IMR-90 (cell line): ENCODE results near the gene CCDC194. TPM values are rescaled to one million over a fixed set of nuclear protein-coding genes. Genes with fewer than 3 reads are reported as not detected.

Experiments
- ATAC-seq: fragments of 200-7000 bp; cut with Tn5 transposase; 2 replicates; pipeline ENCODE4 v1.9.1; 2020; ENCODE audit warnings: low read depth, mild to moderate bottlenecking, moderate library complexity
- BruUV-seq: library from RNA; stranded (reverse); fragments of 400-500 nt; replicated peaks from 2 replicates; lab custom pipeline; 2021; lab: Mats Ljungman, UMichigan
- CTCF ChIA-PET: fragments of 300-600 bp; formaldehyde crosslinking; extraction: SDS; loops from one replicate; lab custom pipeline; 2021; ENCODE audit warnings: antibody characterized with exemption; lab: Yijun Ruan, JAX
- POLR2A ChIA-PET: fragments of 300-600 bp; sonication (Branson Sonifier 250); formaldehyde crosslinking; loops from one replicate; lab custom pipeline; 2022; ENCODE audit warnings: antibody characterized with exemption; ENCODE audit not compliant: unreplicated experiment; lab: Charles Lee
- DNase-seq: peaks from one replicate; pipeline ENCODE4 v3.0.0; 2013
- H2AFZ ChIP-seq: replicated peaks from 2 replicates; pipeline ENCODE3; 2013; ENCODE audit warnings: low read length, mild to moderate bottlenecking; ENCODE audit not compliant: poor library complexity
- H2AK5ac ChIP-seq: 2 replicates; pipeline ENCODE4 v1.6.1; 2013; ENCODE audit warnings: low read depth, low read length, inconsistent platforms
- H2AK9ac ChIP-seq: replicated peaks from 2 replicates; pipeline ENCODE3; 2013; ENCODE audit warnings: mild to moderate bottlenecking, low read depth, low read length, moderate library complexity; ENCODE audit not compliant: poor library complexity
- H2BK120ac ChIP-seq: 2 replicates; pipeline ENCODE4 v1.6.1; 2013; ENCODE audit warnings: low read depth, low read length, inconsistent platforms
- H2BK15ac ChIP-seq: 3 replicates; pipeline ENCODE4 v1.6.1; 2013; ENCODE audit warnings: low read depth, low read length, inconsistent platforms
- H2BK20ac ChIP-seq: 2 replicates; pipeline ENCODE4 v1.6.1; 2013; ENCODE audit warnings: low read depth, mild to moderate bottlenecking, inconsistent platforms, low read length, moderate library complexity
- H2BK5ac ChIP-seq: 2 replicates; pipeline ENCODE4 v1.6.1; 2013; ENCODE audit warnings: mild to moderate bottlenecking, low read depth, low read length, inconsistent platforms; ENCODE audit not compliant: poor library complexity, severe bottlenecking
- H3K14ac ChIP-seq: replicated peaks from 2 replicates; pipeline ENCODE4 v1.6.1; 2013; ENCODE audit warnings: low read depth, low read length, inconsistent platforms
- H3K18ac ChIP-seq: 2 replicates; pipeline ENCODE4 v1.6.1; 2013; ENCODE audit warnings: low read depth, low read length, control low read depth
- H3K23ac ChIP-seq: 2 replicates; pipeline ENCODE4 v1.6.1; 2013; ENCODE audit warnings: low read depth, low read length, inconsistent platforms
- H3K27ac ChIP-seq: 2 replicates; pipeline ENCODE4 v1.5.1; 2013; ENCODE audit warnings: mild to moderate bottlenecking, control low read depth, low read length; ENCODE audit not compliant: insufficient read depth
- H3K27me3 ChIP-seq: 2 replicates; pipeline ENCODE4 v1.6.1; 2013; ENCODE audit warnings: low read length; ENCODE audit not compliant: control insufficient read depth, insufficient read depth
- H3K36me3 ChIP-seq: 2 replicates; pipeline ENCODE4 v1.6.1; 2013; ENCODE audit warnings: low read length, mixed read lengths; ENCODE audit not compliant: control insufficient read depth, insufficient read depth
- H3K4ac ChIP-seq: 2 replicates; pipeline ENCODE4 v1.6.1; 2013; ENCODE audit warnings: low read depth, low read length, inconsistent platforms
- H3K4me1 ChIP-seq: 2 replicates; pipeline ENCODE4 v1.6.1; 2013; ENCODE audit warnings: low read length, mixed read lengths; ENCODE audit not compliant: control insufficient read depth, insufficient read depth
- H3K4me2 ChIP-seq: 2 replicates; pipeline ENCODE4 v1.6.1; 2013; ENCODE audit warnings: low read depth, mild to moderate bottlenecking, control low read depth, low read length, moderate library complexity
- H3K4me3 ChIP-seq: 2 replicates; pipeline ENCODE4 v1.5.1; 2013; ENCODE audit warnings: low read depth, mild to moderate bottlenecking, control low read depth, low read length, moderate library complexity; ENCODE audit not compliant: insufficient read depth
- H3K56ac ChIP-seq: 2 replicates; pipeline ENCODE4 v1.6.1; 2013; ENCODE audit warnings: low read length, inconsistent platforms; ENCODE audit not compliant: insufficient read depth; ENCODE audit errors: extremely low read depth
- H3K79me1 ChIP-seq, 2 experiments: 2 replicates each; pipeline ENCODE4 v1.6.1; 2013; ENCODE audit warnings: low read length in 2 of 2, inconsistent platforms in 1 of 2, low read depth in 1 of 2
- H3K9ac ChIP-seq: 2 replicates; pipeline ENCODE4 v1.6.1; 2013; ENCODE audit warnings: low read depth, low read length, control low read depth
- H3K9me1 ChIP-seq: 2 replicates; pipeline ENCODE4 v1.6.1; 2013; ENCODE audit warnings: low read length, inconsistent platforms; ENCODE audit not compliant: insufficient read depth
- H3K9me3 ChIP-seq: 2 replicates; pipeline ENCODE4 v1.6.1; 2013; ENCODE audit warnings: low read length; ENCODE audit not compliant: control insufficient read depth, insufficient read depth
- H4K20me1 ChIP-seq: 2 replicates; pipeline ENCODE4 v1.6.1; 2013; ENCODE audit warnings: low read length, inconsistent platforms; ENCODE audit not compliant: insufficient read depth
- H4K5ac ChIP-seq: 2 replicates; pipeline ENCODE4 v1.6.1; 2013; ENCODE audit warnings: mild to moderate bottlenecking, low read depth, low read length, control low read depth
- H4K8ac ChIP-seq, 2 experiments: 2 replicates each; pipeline ENCODE4 v1.6.1; 2013; ENCODE audit warnings: low read depth in 2 of 2, low read length in 2 of 2, control low read depth in 1 of 2, inconsistent platforms in 1 of 2
- H4K91ac ChIP-seq: 2 replicates; pipeline ENCODE4 v1.6.1; 2013; ENCODE audit warnings: low read depth, low read length, inconsistent platforms; ENCODE audit not compliant: insufficient read depth
- BHLHE40 ChIP-seq: fragments of 150-350 bp; IDR thresholded peaks from 2 replicates; pipeline ENCODE4 v1.6.1; 2016; ENCODE audit warnings: mild to moderate bottlenecking, low read depth, low read length
- CEBPB ChIP-seq: IDR thresholded peaks from 2 replicates; pipeline ENCODE4 v1.6.1; 2012; ENCODE audit warnings: low read depth, low read length, improper control_type of control experiment
- CHD1 ChIP-seq: IDR thresholded peaks from 2 replicates; pipeline ENCODE4 v1.6.1; 2012; ENCODE audit warnings: low read depth, low read length, improper control_type of control experiment
- ELK1 ChIP-seq: fragments of 150-350 bp; IDR thresholded peaks from 2 replicates; pipeline ENCODE4 v1.6.1; 2016; ENCODE audit warnings: low read depth, mild to moderate bottlenecking, low read length, moderate library complexity, borderline replicate concordance
- MAFK ChIP-seq: IDR thresholded peaks from 2 replicates; pipeline ENCODE4 v1.6.1; 2012; ENCODE audit warnings: low read depth, low read length, improper control_type of control experiment
- POLR2A ChIP-seq: IDR thresholded peaks from 2 replicates; pipeline ENCODE4 v1.6.1; 2012; ENCODE audit warnings: mild to moderate bottlenecking, low read depth, low read length
- RAD21 ChIP-seq: IDR thresholded peaks from 2 replicates; pipeline ENCODE4 v1.6.1; 2012; ENCODE audit warnings: low read length, improper control_type of control experiment
- RCOR1 ChIP-seq: IDR thresholded peaks from 2 replicates; pipeline ENCODE4 v1.6.1; 2012; ENCODE audit warnings: mild to moderate bottlenecking, low read length, improper control_type of control experiment; ENCODE audit not compliant: insufficient replicate concordance
- SMC3 ChIP-seq: fragments of 150-350 bp; IDR thresholded peaks from 2 replicates; pipeline ENCODE4 v1.6.1; 2016; ENCODE audit warnings: low read depth, mild to moderate bottlenecking, antibody characterized with exemption, low read length, moderate library complexity
- USF2 ChIP-seq: fragments of 150-350 bp; IDR thresholded peaks from 2 replicates; pipeline ENCODE4 v1.6.1; 2017; ENCODE audit warnings: mild to moderate bottlenecking, antibody characterized with exemption, low read length, low read depth
- WGBS, 2 experiments: methylation state at CpG; one replicate each; pipeline versions ENCODE4 v1.1.5 to v1.1.7; 2013; ENCODE audit warnings: missing lambda C conversion rate in 2 of 2; ENCODE audit not compliant: insufficient read length in 1 of 2; ENCODE audit errors: extremely low coverage in 2 of 2; 5-methylcytosine and 5-hydroxymethylcytosine counted together
- dilution Hi-C: fragments of 300-500 bp; cut with HindIII; formaldehyde crosslinking; loops from one replicate; pipeline ENCODE4 v1.14.3; 2018; ENCODE audit warnings: low sequenced_read_pairs; ENCODE audit not compliant: unreplicated experiment
- in situ Hi-C: fragments of 300-500 bp; cut with MboI; formaldehyde crosslinking; loops from 3 replicates; pipeline ENCODE4 v1.14.3; 2019; ENCODE audit warnings: low sequenced_read_pairs, inconsistent platforms, mixed read lengths
- intact Hi-C: fragments of 100-400 bp; cut with micrococcal nuclease; formaldehyde crosslinking; loops from 2 replicates; pipeline ENCODE4 v1.10.0; 2022
- polyA plus RNA-seq, 3 experiments: library from polyadenylated mRNA; depleted of rRNA; stranded (reverse); fragments of >200 nt; gene quantifications; 2 replicates each; pipeline ENCODE4 v1.2.3, GENCODE V29; 2012; ENCODE audit warnings: low replicate concordance in 1 of 3
- total RNA-seq: library from RNA; depleted of rRNA; stranded (reverse); fragments of >200 nt; gene quantifications from 2 replicates; pipeline ENCODE4 v1.2.3, GENCODE V29; 2012

Gene CCDC194
- total and polyA plus RNA-seq, 2 of the 4 experiments (the other 2 are of a cell fraction): not detected

DNA sequence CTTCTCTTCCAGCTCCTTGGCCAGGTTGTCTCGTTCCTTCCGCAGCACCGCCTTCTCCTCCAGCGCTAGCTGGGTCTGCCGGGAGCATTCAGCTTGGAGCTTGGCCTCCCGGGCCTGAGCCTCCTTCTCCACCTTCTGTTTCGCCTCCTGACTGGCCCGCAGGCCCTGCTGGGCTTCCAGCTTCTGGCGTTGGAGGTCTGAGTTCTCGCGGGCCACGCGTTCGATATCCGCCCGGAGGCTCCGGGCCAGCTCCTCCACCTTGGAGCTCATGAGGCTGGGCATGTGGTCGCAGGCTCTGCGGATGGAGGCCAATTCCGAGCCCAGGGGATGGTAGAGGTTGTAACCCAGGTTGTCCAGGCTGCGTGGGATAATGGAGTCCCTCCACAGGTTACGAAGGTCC, 28.6 kb downstream of the CCDC194 start:
- Histone ChIP-seq H3K9me3 (no peaks in the 10 kb centered on the region), H4K8ac (no peak overlapping the region), H3K4me2 (no peak overlapping the region), H2AFZ (no peak overlapping the region), H3K79me1 (no peaks in the 10 kb centered on the region), H2AK5ac (no peak overlapping the region), H4K91ac (no peak overlapping the region), H2BK20ac (no peak overlapping the region), H3K9ac (no peak overlapping the region), H4K20me1 (no peaks in the 10 kb centered on the region), H3K4ac (no peak overlapping the region), H2BK5ac (no peak overlapping the region), H3K23ac (no peak overlapping the region), H2BK15ac (no peak overlapping the region), H3K9me1 (peaks cover 2% of the 10 kb centered on the region; the same call in 1 of the 2 replicates), H3K4me1 (peaks cover 2% of the 10 kb centered on the region; the same call in 1 of the 2 replicates), H2BK120ac (no peak overlapping the region), H3K36me3 (no peaks in the 10 kb centered on the region), H3K4me3 (no peak overlapping the region), H3K27me3 (peaks cover 11% of the 10 kb centered on the region), H3K14ac (no peak overlapping the region), H3K18ac (no peak overlapping the region), H4K5ac (no peak overlapping the region), H3K27ac (no peak overlapping the region), H3K56ac (no peak overlapping the region), H2AK9ac (no peak overlapping the region)
- TF ChIP-seq USF2 (no peak), RCOR1 (no peak), ELK1 (no peak), POLR2A (no peak), MAFK (no peak), CEBPB (no peak), RAD21 (no peak), BHLHE40 (no peak), CHD1 (no peak), SMC3 (no peak)
- POLR2A ChIA-PET: no interaction called here
- ATAC-seq (no peak), DNase-seq (no peak)
- CTCF ChIA-PET: interaction anchor here (0.6 kb wide), 1 partner anchor 56 kb away, joined by 3 read pairs; no protein-coding TSS in a partner anchor
- in situ Hi-C loops (no loop called here), intact Hi-C loops (no loop called here), dilution Hi-C loops (no loop called here)
- 87% methylated on average over 20 of the region's 22 CpGs; no CpG with 5 or more reads in 1 of the 2 experiments for WGBS, 2 experiments
- BruUV-seq: no TSS peak
